Fibroblast of mammary gland (primary cell): Measurements from ENCODE around the gene KSR1.

Experiments used
- DNase-seq: peaks from one replicate; pipeline ENCODE4 v3.0.0-alpha.2; 2010; ENCODE audit warnings: low read depth
- H3K4me3 ChIP-seq: 2 replicates; pipeline ENCODE4 v1.5.1; 2011; ENCODE audit warnings: low read depth, mild to moderate bottlenecking, low read length, moderate library complexity; ENCODE audit not compliant: control insufficient read depth
- CTCF ChIP-seq: conservative IDR thresholded peaks from 2 replicates; pipeline ENCODE4 v1.5.1; 2011; ENCODE audit warnings: low read depth, low read length, inconsistent platforms; ENCODE audit not compliant: control insufficient read depth, insufficient read depth

Gene KSR1

GRCh38 chr17:27518545-27519521, 62.6 kb downstream of the KSR1 start:
- DNase-seq, result no peak
- no peak for TF ChIP-seq CTCF

GRCh38 chr17:27519550-27519949, 63.3 kb downstream of the KSR1 start:
- DNase-seq, result no peak
- H3K4me3 ChIP-seq, result no peak overlapping the region
- no peak for TF ChIP-seq CTCF

More at GRCh38 chr17:27518545-27519521, 62.6 kb downstream of the KSR1 start:
- no peak overlapping the region for H3K4me3 ChIP-seq

GRCh38 chr17:27520491-27521185, 64.4 kb downstream of the KSR1 start:
- no peak for DNase-seq
- TF ChIP-seq CTCF, result no peak
- no peak overlapping the region for H3K4me3 ChIP-seq

- no peak for DNase-seq
- H3K4me3 ChIP-seq, result no peak overlapping the region
- TF ChIP-seq CTCF, result no peak
These were observed 65.2 kb downstream of the KSR1 start for GRCh38 chr17:27521281-27522027.

GRCh38 chr17:27522028-27522635, 65.9 kb downstream of the KSR1 start:
- TF ChIP-seq CTCF, result no peak
- DNase-seq, result no peak
- H3K4me3 ChIP-seq, result no peak overlapping the region

GRCh38 chr17:27523712-27524111, 67.5 kb downstream of the KSR1 start:
- DNase-seq, result no peak
- TF ChIP-seq CTCF, result no peak
- no peak overlapping the region for H3K4me3 ChIP-seq
